Right atrium auricular region (tissue), 2 donors: ENCODE measurements around the gene VSIG10. TPM values are rescaled to one million over a fixed set of nuclear protein-coding genes. Genes with fewer than 3 reads are reported as not detected.

Experiments used
- DNase-seq: peaks from one replicate; pipeline ENCODE4 v3.0.0-alpha.2; 2019; ENCODE audit warnings: low spot score
- H3K27ac ChIP-seq, 2 donors: fragments of 200-600 bp; sonication (generic); 1 replicate in 1 of 2; 2 replicates in 1 of 2; pipeline ENCODE4 v1.5.1; 2016 to 2019
- H3K27me3 ChIP-seq, 2 donors: fragments of 200-600 bp; sonication (generic); one replicate each; pipeline versions ENCODE4 v1.5.1 to v1.6.0; 2017 to 2019
- H3K36me3 ChIP-seq: fragments of 200-600 bp; sonication (generic); one replicate; pipeline ENCODE4 v1.5.1; 2016
- H3K4me1 ChIP-seq, 2 donors: fragments of 200-600 bp; sonication (generic); one replicate each; pipeline versions ENCODE4 v1.5.1 to v1.6.0; 2017 to 2019
- H3K4me3 ChIP-seq, 2 donors: fragments of 200-600 bp; sonication (generic); 1 replicate in 1 of 2; 2 replicates in 1 of 2; pipeline ENCODE4 v1.5.1; 2017 to 2019; ENCODE audit warnings: mild to moderate bottlenecking in 1 of 2, moderate library complexity in 1 of 2
- H3K9me3 ChIP-seq, 2 donors: fragments of 200-600 bp; sonication (generic); one replicate each; pipeline ENCODE4 v1.5.1; 2019
- CTCF ChIP-seq, 2 donors: fragments of 200-600 bp; sonication (generic); IDR thresholded peaks; one replicate each; pipeline ENCODE4 v1.5.1; 2019; ENCODE audit warnings: antibody characterized with exemption in 2 of 2
- total RNA-seq, 2 donors: library from RNA; depleted of rRNA; stranded (reverse); fragments of >200 nt; gene quantifications; one replicate each; pipeline ENCODE4 v1.1.0, GENCODE V29; 2016

Gene VSIG10
- total RNA-seq, 2 donors from 2014 or later: 11.0 to 12.4 TPM

GRCh38 chr12:118073768-118074167 lies 30.0 kb downstream of the VSIG10 start:
- no peak overlapping the region for H3K4me3 ChIP-seq
- DNase-seq: no peak

GRCh38 chr12:118070650-118071049 lies 33.2 kb downstream of the VSIG10 start:
- H3K27ac ChIP-seq: no peak overlapping the region
- H3K4me1 ChIP-seq: no peaks in the 10 kb centered on the region
- no peak overlapping the region for H3K4me3 ChIP-seq
- no peak for TF ChIP-seq CTCF (IDR thresholded peaks at IDR 0.05)
- H3K36me3 ChIP-seq: no peaks in the 10 kb centered on the region
- no peak for DNase-seq
- H3K9me3 ChIP-seq: no peaks in the 10 kb centered on the region
- no peaks in the 10 kb centered on the region for H3K27me3 ChIP-seq

More at GRCh38 chr12:118073768-118074167, 30.0 kb downstream of the VSIG10 start:
- no peaks in the 10 kb centered on the region for H3K36me3 ChIP-seq
- H3K27ac ChIP-seq: no peak overlapping the region
- no peaks in the 10 kb centered on the region for H3K9me3 ChIP-seq
- TF ChIP-seq CTCF (IDR thresholded peaks at IDR 0.05): no peak
- H3K4me1 ChIP-seq: no peaks in the 10 kb centered on the region
- H3K27me3 ChIP-seq: no peaks in the 10 kb centered on the region

GRCh38 chr12:118068445-118068844 lies 35.4 kb downstream of the VSIG10 start:
- peaks cover 0 to 12% of the 10 kb centered on the region in 2 donors for H3K4me1 ChIP-seq
- H3K36me3 ChIP-seq: no peaks in the 10 kb centered on the region
- no peak overlapping the region for H3K4me3 ChIP-seq
- TF ChIP-seq CTCF (IDR thresholded peaks at IDR 0.05): no peak
- no peak overlapping the region for H3K27ac ChIP-seq
- DNase-seq: no peak
- no peaks in the 10 kb centered on the region for H3K27me3 ChIP-seq
- no peaks in the 10 kb centered on the region for H3K9me3 ChIP-seq

- H3K27me3 ChIP-seq: no peaks in the 10 kb centered on the region
- H3K4me1 ChIP-seq: peaks cover 0 to 28% of the 10 kb centered on the region in 2 donors
- no peak overlapping the region for H3K4me3 ChIP-seq
- no peak overlapping the region for H3K27ac ChIP-seq
- no peaks in the 10 kb centered on the region for H3K36me3 ChIP-seq
- DNase-seq: no peak
- H3K9me3 ChIP-seq: no peaks in the 10 kb centered on the region
- TF ChIP-seq CTCF (IDR thresholded peaks at IDR 0.05): no peak
These were observed 38.4 kb downstream of the VSIG10 start for GRCh38 chr12:118065380-118065779.

- Histone ChIP-seq H3K27me3 (no peaks in the 10 kb centered on the region), H3K27ac (no peak overlapping the region), H3K9me3 (no peaks in the 10 kb centered on the region), H3K36me3 (no peaks in the 10 kb centered on the region), H3K4me3 (no peak overlapping the region), H3K4me1 (peaks cover 0 to 35% of the 10 kb centered on the region in 2 donors)
- no peak for TF ChIP-seq CTCF (IDR thresholded peaks at IDR 0.05)
- no peak for DNase-seq
These were observed 39.2 kb downstream of the VSIG10 start for GRCh38 chr12:118064608-118065007.
